Stomach smooth muscle (tissue), 2 donors: Measurements from ENCODE around the gene OTOA.
"Not testable (repeated sequence)": the region's sequence is repeated elsewhere in the genome, so short reads cannot be mapped to it uniquely, and the experiment has no call there.

Experiments used
- H3K27ac ChIP-seq: one replicate; pipeline ENCODE4 v1.7.0; 2013; ENCODE audit warnings: mild to moderate bottlenecking, low read length, inconsistent platforms
- H3K27me3 ChIP-seq, 2 donors: one replicate each; pipeline ENCODE4 v1.7.0; 2013; ENCODE audit warnings: low read length in 2 of 2; ENCODE audit not compliant: insufficient read depth in 2 of 2, control insufficient read depth in 1 of 2
- H3K36me3 ChIP-seq, 2 donors: one replicate each; pipeline ENCODE4 v1.7.0; 2013; ENCODE audit warnings: low read length in 2 of 2; ENCODE audit not compliant: control insufficient read depth in 2 of 2, insufficient read depth in 2 of 2
- H3K4me1 ChIP-seq: one replicate; pipeline ENCODE4 v1.7.0; 2013; ENCODE audit warnings: low read length; ENCODE audit not compliant: control insufficient read depth, insufficient read depth
- H3K4me3 ChIP-seq, 2 donors: one replicate each; pipeline ENCODE4 v1.7.0; 2013; ENCODE audit warnings: low read length in 2 of 2
- H3K9ac ChIP-seq, 2 donors: one replicate each; pipeline ENCODE4 v1.7.0; 2013; ENCODE audit warnings: low read length in 2 of 2, mild to moderate bottlenecking in 1 of 2
- H3K9me3 ChIP-seq, 2 donors: one replicate each; pipeline ENCODE4 v1.7.0; 2013; ENCODE audit warnings: low read length in 2 of 2; ENCODE audit not compliant: control insufficient read depth in 2 of 2
- donor health status: healthy.
- donor health status: Pancreatic carcinoma.

The OTOA gene

GRCh38 chr16:21701271-21701670 lies 37.5 kb downstream of the OTOA start:
- no peak overlapping the region for H3K9ac ChIP-seq
- no peaks in the 10 kb centered on the region for H3K9me3 ChIP-seq

GRCh38 chr16:21702276-21702675 lies 38.5 kb downstream of the OTOA start:
- Histone ChIP-seq H3K4me1 (no peaks in the 10 kb centered on the region), H3K36me3 (no peaks in the 10 kb centered on the region), H3K9me3 (no peaks in the 10 kb centered on the region), H3K4me3 (no peak overlapping the region), H3K27ac (no peak overlapping the region), H3K9ac (no peak overlapping the region), H3K27me3 (no peaks in the 10 kb centered on the region)

More at GRCh38 chr16:21701271-21701670, 37.5 kb downstream of the OTOA start:
- no peaks in the 10 kb centered on the region for H3K36me3 ChIP-seq
- no peak overlapping the region for H3K4me3 ChIP-seq
- H3K27ac ChIP-seq: no peak overlapping the region
- H3K27me3 ChIP-seq: no peaks in the 10 kb centered on the region
- no peaks in the 10 kb centered on the region for H3K4me1 ChIP-seq

- Histone ChIP-seq H3K4me3 (no peak overlapping the region), H3K27me3 (no peaks in the 10 kb centered on the region), H3K4me1 (peaks cover under 1% of the 10 kb centered on the region), H3K27ac (no peak overlapping the region), H3K36me3 (no peaks in the 10 kb centered on the region), H3K9ac (no peak overlapping the region), H3K9me3 (no peaks in the 10 kb centered on the region)
Observed at GRCh38 chr16:21703156-21703555, 39.4 kb downstream of the OTOA start.

GRCh38 chr16:21703589-21704174 lies 39.9 kb downstream of the OTOA start:
- Histone ChIP-seq H3K9me3 (no peaks in the 10 kb centered on the region), H3K9ac (no peak overlapping the region)

GRCh38 chr16:21704266-21704665 lies 40.5 kb downstream of the OTOA start:
- no peaks in the 10 kb centered on the region for H3K27me3 ChIP-seq
- no peaks in the 10 kb centered on the region for H3K36me3 ChIP-seq
- H3K9me3 ChIP-seq: no peaks in the 10 kb centered on the region
- H3K4me1 ChIP-seq: peaks cover 4% of the 10 kb centered on the region
- no peak overlapping the region for H3K9ac ChIP-seq
- H3K27ac ChIP-seq: no peak overlapping the region
- H3K4me3 ChIP-seq: no peak overlapping the region

More at GRCh38 chr16:21703589-21704174, 39.9 kb downstream of the OTOA start:
- Histone ChIP-seq H3K27ac (no peak overlapping the region), H3K27me3 (no peaks in the 10 kb centered on the region), H3K36me3 (no peaks in the 10 kb centered on the region), H3K4me1 (peaks cover 4% of the 10 kb centered on the region), H3K4me3 (no peak overlapping the region)

- no peaks in the 10 kb centered on the region for H3K36me3 ChIP-seq
- H3K27me3 ChIP-seq: no peaks in the 10 kb centered on the region
- no peaks in the 10 kb centered on the region for H3K9me3 ChIP-seq
- no peak overlapping the region for H3K27ac ChIP-seq
- H3K4me3 ChIP-seq: no peak overlapping the region
- H3K9ac ChIP-seq: no peak overlapping the region
- H3K4me1 ChIP-seq: peaks cover 4% of the 10 kb centered on the region
Observed at GRCh38 chr16:21704733-21705132, 41.0 kb downstream of the OTOA start.

GRCh38 chr16:21708533-21709115 lies 44.9 kb downstream of the OTOA start:
- H3K27ac ChIP-seq: no peak overlapping the region
- no peak overlapping the region for H3K4me3 ChIP-seq
- H3K27me3 ChIP-seq: no peaks in the 10 kb centered on the region
- no peak overlapping the region for H3K9ac ChIP-seq
- H3K4me1 ChIP-seq: peaks cover 4% of the 10 kb centered on the region
- no peaks in the 10 kb centered on the region for H3K9me3 ChIP-seq
- no peaks in the 10 kb centered on the region for H3K36me3 ChIP-seq

- Histone ChIP-seq H3K4me1 (peaks cover 4% of the 10 kb centered on the region), H3K27me3 (no peaks in the 10 kb centered on the region), H3K9ac (no peak overlapping the region), H3K4me3 (no peak overlapping the region), H3K9me3 (no peaks in the 10 kb centered on the region), H3K36me3 (no peaks in the 10 kb centered on the region), H3K27ac (no peak overlapping the region)
Observed at GRCh38 chr16:21710938-21711337, 47.2 kb downstream of the OTOA start.

GRCh38 chr16:21713549-21714368 lies 50.0 kb downstream of the OTOA start:
- H3K4me1 ChIP-seq: no peaks in the 10 kb centered on the region
- no peaks in the 10 kb centered on the region for H3K27me3 ChIP-seq
- H3K9ac ChIP-seq: no peak overlapping the region
- H3K9me3 ChIP-seq: no peaks in the 10 kb centered on the region
- no peak overlapping the region for H3K27ac ChIP-seq
- no peaks in the 10 kb centered on the region for H3K36me3 ChIP-seq
- H3K4me3 ChIP-seq: no peak overlapping the region

GRCh38 chr16:21714369-21714618 lies 50.5 kb downstream of the OTOA start:
- not testable (repeated sequence) for H3K4me3 ChIP-seq, H3K4me1 ChIP-seq, H3K27ac ChIP-seq, H3K27me3 ChIP-seq, H3K9ac ChIP-seq, H3K36me3 ChIP-seq, H3K9me3 ChIP-seq

GRCh38 chr16:21717608-21718007 lies 53.8 kb downstream of the OTOA start:
- no peaks in the 10 kb centered on the region for H3K4me1 ChIP-seq
- H3K36me3 ChIP-seq: no peaks in the 10 kb centered on the region
- H3K27me3 ChIP-seq: no peaks in the 10 kb centered on the region
- no peak overlapping the region for H3K4me3 ChIP-seq
- H3K9ac ChIP-seq: no peak overlapping the region
- no peak overlapping the region for H3K27ac ChIP-seq
- no peaks in the 10 kb centered on the region for H3K9me3 ChIP-seq
